ENCODE results near the gene DPYSL5.

The DPYSL5 gene

DNA sequence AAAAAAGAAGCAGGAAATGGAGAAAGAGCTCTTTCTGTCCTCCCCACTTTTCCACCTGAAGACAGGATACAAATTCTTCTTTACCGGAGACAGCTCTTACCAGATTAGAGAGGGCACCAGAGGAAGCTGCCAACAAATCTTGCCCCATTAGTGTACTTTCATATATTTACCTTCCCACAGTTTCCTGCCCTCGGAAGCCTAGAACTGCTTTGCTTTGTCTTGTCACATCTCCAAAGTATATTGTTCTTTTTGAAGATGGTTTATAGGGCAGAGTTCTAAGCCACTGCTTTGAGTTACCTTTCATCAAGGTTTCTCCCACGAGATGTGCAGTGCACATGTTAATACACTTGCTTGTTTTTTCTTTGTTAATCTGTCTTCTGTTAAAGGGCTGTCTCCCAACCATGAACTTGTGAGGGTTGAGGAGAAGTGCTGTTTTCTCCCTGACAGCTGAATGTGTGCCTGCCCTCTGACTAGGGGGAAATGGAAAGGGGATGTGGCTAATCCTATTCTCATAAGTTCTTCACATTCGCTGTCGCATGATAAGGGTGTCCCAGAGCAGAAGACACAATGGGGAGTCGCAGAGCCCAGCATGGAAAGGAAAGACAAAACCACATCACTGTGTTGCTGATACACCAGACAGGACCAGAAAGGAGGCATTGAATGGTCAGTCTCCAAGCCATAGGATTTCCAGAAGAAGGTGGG, 37.9 kb upstream of the DPYSL5 start:
- Histone ChIP-seq H2AFZ (ENCODE audit: low read length) (no peak overlapping the region), H3F3A (ENCODE audit: low read depth) (no peaks in the 10 kb centered on the region), H3K9ac (ENCODE audit: low read depth, low read length, poor library complexity, severe bottlenecking) (no peak overlapping the region), H3K4me1 (ENCODE audit: insufficient read depth, low read length, poor library complexity, severe bottlenecking) (no peaks in the 10 kb centered on the region), H3K4me2 (ENCODE audit: low read depth, low read length, poor library complexity, severe bottlenecking) (no peak overlapping the region), H3K9me3 (ENCODE audit: insufficient read depth, low read depth, low read length) (no peaks in the 10 kb centered on the region), H3K79me2 (ENCODE audit: insufficient read depth, low read length) (no peaks in the 10 kb centered on the region), H3K4me3 (ENCODE audit: low read length, poor library complexity, severe bottlenecking) (no peak overlapping the region), H3K9me2 (replicated peaks; ENCODE audit: low read depth, low read length) (no peaks in the 10 kb centered on the region), H3K36me3 (ENCODE audit: insufficient read depth, low read length) (no peaks in the 10 kb centered on the region), H3K27me3 (ENCODE audit: insufficient read depth, low read length, poor library complexity, severe bottlenecking) (no peaks in the 10 kb centered on the region), H4K20me1 (ENCODE audit: insufficient read depth, low read length, poor library complexity, severe bottlenecking) (no peaks in the 10 kb centered on the region)
- TF ChIP-seq, protein P1, sequence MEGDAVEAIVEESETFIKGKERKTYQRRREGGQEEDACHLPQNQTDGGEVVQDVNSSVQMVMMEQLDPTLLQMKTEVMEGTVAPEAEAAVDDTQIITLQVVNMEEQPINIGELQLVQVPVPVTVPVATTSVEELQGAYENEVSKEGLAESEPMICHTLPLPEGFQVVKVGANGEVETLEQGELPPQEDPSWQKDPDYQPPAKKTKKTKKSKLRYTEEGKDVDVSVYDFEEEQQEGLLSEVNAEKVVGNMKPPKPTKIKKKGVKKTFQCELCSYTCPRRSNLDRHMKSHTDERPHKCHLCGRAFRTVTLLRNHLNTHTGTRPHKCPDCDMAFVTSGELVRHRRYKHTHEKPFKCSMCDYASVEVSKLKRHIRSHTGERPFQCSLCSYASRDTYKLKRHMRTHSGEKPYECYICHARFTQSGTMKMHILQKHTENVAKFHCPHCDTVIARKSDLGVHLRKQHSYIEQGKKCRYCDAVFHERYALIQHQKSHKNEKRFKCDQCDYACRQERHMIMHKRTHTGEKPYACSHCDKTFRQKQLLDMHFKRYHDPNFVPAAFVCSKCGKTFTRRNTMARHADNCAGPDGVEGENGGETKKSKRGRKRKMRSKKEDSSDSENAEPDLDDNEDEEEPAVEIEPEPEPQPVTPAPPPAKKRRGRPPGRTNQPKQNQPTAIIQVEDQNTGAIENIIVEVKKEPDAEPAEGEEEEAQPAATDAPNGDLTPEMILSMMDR (conservative IDR thresholded peaks at IDR 0.05; ENCODE audit: low read length) = no peak
- no peak for TF ChIP-seq EZH2phosphoT487 (IDR thresholded peaks at IDR 0.05; ENCODE audit: borderline replicate concordance)

DNA sequence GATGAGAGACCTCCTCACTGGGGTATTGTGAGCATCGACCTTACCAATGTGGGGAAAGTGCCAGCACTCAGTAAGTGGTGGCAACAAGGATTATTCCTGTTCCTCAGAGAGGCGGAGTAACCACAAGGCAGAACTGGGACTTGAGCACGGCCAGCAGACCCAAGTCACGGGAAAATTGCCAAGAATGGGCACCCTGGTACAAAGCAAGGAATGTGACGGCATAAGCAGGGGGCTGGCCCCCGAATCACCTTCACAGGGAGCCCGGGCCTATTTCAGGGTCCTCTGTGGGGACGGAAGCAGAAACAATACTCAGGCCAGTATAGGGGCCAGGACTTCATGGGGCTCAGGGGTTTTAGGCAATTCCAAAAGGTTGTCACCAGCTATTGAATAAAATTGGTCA, 36.7 kb upstream of the DPYSL5 start:
- H3K36me3 ChIP-seq (ENCODE audit: insufficient read depth, low read length) = no peaks in the 10 kb centered on the region
- H3K9ac ChIP-seq (ENCODE audit: low read depth, low read length, poor library complexity, severe bottlenecking) = no peak overlapping the region
- TF ChIP-seq EZH2phosphoT487 (IDR thresholded peaks at IDR 0.05; ENCODE audit: borderline replicate concordance) = no peak
- TF ChIP-seq, protein P1 (conservative IDR thresholded peaks at IDR 0.05; ENCODE audit: low read length) = no peak
- no peaks in the 10 kb centered on the region for H3K27me3 ChIP-seq (ENCODE audit: insufficient read depth, low read length, poor library complexity, severe bottlenecking)
- no peaks in the 10 kb centered on the region for H3F3A ChIP-seq (ENCODE audit: low read depth)
- H3K9me2 ChIP-seq (replicated peaks; ENCODE audit: low read depth, low read length) = no peaks in the 10 kb centered on the region
- H2AFZ ChIP-seq (ENCODE audit: low read length) = no peak overlapping the region
- H3K9me3 ChIP-seq (ENCODE audit: insufficient read depth, low read depth, low read length) = no peaks in the 10 kb centered on the region
- H3K79me2 ChIP-seq (ENCODE audit: insufficient read depth, low read length) = no peaks in the 10 kb centered on the region
- H4K20me1 ChIP-seq (ENCODE audit: insufficient read depth, low read length, poor library complexity, severe bottlenecking) = no peaks in the 10 kb centered on the region
- H3K4me2 ChIP-seq (ENCODE audit: low read depth, low read length, poor library complexity, severe bottlenecking) = no peak overlapping the region
- no peaks in the 10 kb centered on the region for H3K4me1 ChIP-seq (ENCODE audit: insufficient read depth, low read length, poor library complexity, severe bottlenecking)
- H3K4me3 ChIP-seq (ENCODE audit: low read length, poor library complexity, severe bottlenecking) = no peak overlapping the region

DNA sequence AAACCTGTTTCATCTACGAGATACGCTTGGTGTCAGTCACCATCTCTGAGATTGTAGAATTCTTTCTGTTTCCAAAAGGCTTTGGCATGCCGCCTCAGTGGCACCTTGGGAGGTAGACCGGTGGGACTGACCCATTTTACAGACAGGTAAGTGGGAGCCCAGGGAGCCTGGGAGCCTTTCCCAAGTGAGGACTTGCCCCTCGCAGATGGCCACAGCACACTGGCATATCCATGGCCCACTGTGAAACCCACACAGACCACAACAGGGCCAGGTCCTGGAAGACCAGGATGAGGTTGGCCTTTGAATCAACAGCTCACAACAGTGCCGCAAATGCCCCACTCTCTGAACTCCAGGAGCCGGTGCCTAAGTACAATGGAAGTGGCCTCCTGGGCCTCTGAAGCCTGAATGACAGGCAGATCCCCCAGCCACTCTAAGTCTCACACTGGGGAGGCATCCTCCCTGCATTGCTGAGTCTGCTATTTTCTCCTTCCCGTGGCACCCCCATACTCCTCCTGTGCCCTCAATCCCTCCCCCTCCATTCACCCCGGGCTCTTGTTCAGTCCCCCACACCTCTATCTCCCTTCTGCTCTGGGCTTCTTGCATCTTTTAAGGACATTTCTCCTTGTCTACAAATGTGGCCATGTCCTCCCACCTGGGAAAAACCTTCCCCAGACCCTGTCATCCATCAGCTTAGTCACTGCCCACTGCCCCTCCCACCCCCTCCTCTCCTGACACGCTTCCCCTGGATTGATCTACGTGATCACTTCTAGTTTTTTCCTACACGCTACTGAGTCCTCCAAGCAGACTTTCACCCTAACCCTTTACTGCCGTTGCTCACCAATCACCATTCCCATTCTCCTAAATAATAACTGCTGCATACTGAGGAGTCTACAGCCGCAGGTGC, 35.9 kb upstream of the DPYSL5 start:
- H3K79me2 ChIP-seq (ENCODE audit: insufficient read depth, low read length) = no peaks in the 10 kb centered on the region
- H3K9ac ChIP-seq (ENCODE audit: low read depth, low read length, poor library complexity, severe bottlenecking) = no peak overlapping the region
- TF ChIP-seq EZH2phosphoT487 (IDR thresholded peaks at IDR 0.05; ENCODE audit: borderline replicate concordance) = no peak
- TF ChIP-seq, protein P1 (conservative IDR thresholded peaks at IDR 0.05; ENCODE audit: low read length) = no peak
- H2AFZ ChIP-seq (ENCODE audit: low read length) = no peak overlapping the region
- no peak overlapping the region for H3K4me3 ChIP-seq (ENCODE audit: low read length, poor library complexity, severe bottlenecking)
- H3K4me2 ChIP-seq (ENCODE audit: low read depth, low read length, poor library complexity, severe bottlenecking) = no peak overlapping the region
- no peaks in the 10 kb centered on the region for H3K36me3 ChIP-seq (ENCODE audit: insufficient read depth, low read length)
- no peaks in the 10 kb centered on the region for H3F3A ChIP-seq (ENCODE audit: low read depth)
- H3K27me3 ChIP-seq (ENCODE audit: insufficient read depth, low read length, poor library complexity, severe bottlenecking) = no peaks in the 10 kb centered on the region
- no peaks in the 10 kb centered on the region for H4K20me1 ChIP-seq (ENCODE audit: insufficient read depth, low read length, poor library complexity, severe bottlenecking)
- H3K9me2 ChIP-seq (replicated peaks; ENCODE audit: low read depth, low read length) = no peaks in the 10 kb centered on the region
- no peaks in the 10 kb centered on the region for H3K9me3 ChIP-seq (ENCODE audit: insufficient read depth, low read depth, low read length)
- no peaks in the 10 kb centered on the region for H3K4me1 ChIP-seq (ENCODE audit: insufficient read depth, low read length, poor library complexity, severe bottlenecking)
